BE2C (cell line): ENCODE results near the gene MYO7A.
A peak's percentile ranks its signal among the peaks of the same experiment; 100 is the strongest.

Experiments
- DNase-seq: peaks from one replicate; pipeline ENCODE4 v3.0.0-alpha.2; 2020
- H3K27me3 ChIP-seq: fragments of 250-450 bp; sonication (Bioruptor Pico); 2 replicates; pipeline ENCODE4 v1.5.1; 2020; ENCODE audit warnings: mild to moderate bottlenecking
- H3K36me3 ChIP-seq: fragments of 250-450 bp; sonication (Bioruptor Pico); 2 replicates; pipeline ENCODE4 v1.5.1; 2020; ENCODE audit warnings: mild to moderate bottlenecking
- H3K4me1 ChIP-seq: fragments of 250-450 bp; sonication (Bioruptor Pico); 2 replicates; pipeline ENCODE4 v1.5.1; 2020
- H3K4me3 ChIP-seq: 2 replicates; pipeline ENCODE4 v1.5.1; 2011; ENCODE audit warnings: low read depth, low read length
- H3K9me3 ChIP-seq: fragments of 250-450 bp; sonication (Bioruptor Pico); 2 replicates; pipeline ENCODE4 v1.5.1; 2020
- CTCF ChIP-seq: IDR thresholded peaks from 2 replicates; pipeline ENCODE4 v1.5.1; 2012; ENCODE audit warnings: mild to moderate bottlenecking, low read depth, low read length

Gene MYO7A

GRCh38 chr11:77130763-77131513 is 2.9 kb downstream of the MYO7A start:
- H3K27me3 ChIP-seq: no peaks in the 10 kb centered on the region
- peak; percentile 62 for DNase-seq
- no peak overlapping the region for H3K4me3 ChIP-seq
- H3K9me3 ChIP-seq: no peaks in the 10 kb centered on the region
- peaks cover 9% of the 10 kb centered on the region for H3K4me1 ChIP-seq
- no peak for TF ChIP-seq CTCF
- no peaks in the 10 kb centered on the region for H3K36me3 ChIP-seq

- Histone ChIP-seq H3K4me1 (peaks cover 9% of the 10 kb centered on the region), H3K9me3 (no peaks in the 10 kb centered on the region), H3K4me3 (no peak overlapping the region), H3K27me3 (no peaks in the 10 kb centered on the region), H3K36me3 (no peaks in the 10 kb centered on the region)
- DNase-seq: no peak
- no peak for TF ChIP-seq CTCF
Measured at GRCh38 chr11:77131560-77131959, 3.5 kb downstream of the MYO7A start.

DNA sequence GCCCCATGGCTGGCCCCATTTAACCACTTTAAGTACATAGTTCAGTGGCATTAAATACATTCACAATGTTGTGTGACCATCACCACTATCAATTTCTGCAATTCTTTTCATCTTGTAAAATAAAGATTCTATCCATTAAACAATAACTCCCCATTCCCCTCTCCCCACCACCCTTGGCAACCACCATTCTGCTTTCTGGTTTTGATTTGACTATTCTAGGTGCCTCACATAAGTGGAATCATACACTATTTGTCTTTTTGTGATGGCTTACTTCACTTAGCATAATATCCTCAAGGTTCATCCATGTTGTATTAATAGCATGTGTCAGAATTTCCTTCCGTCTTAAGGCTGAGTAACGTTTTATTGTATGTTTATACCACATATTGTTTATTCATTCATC is 7.0 kb downstream of the MYO7A start:
- no peak overlapping the region for H3K4me3 ChIP-seq
- H3K4me1 ChIP-seq: peaks cover 5% of the 10 kb centered on the region; the same call in 1 of the 2 replicates
- H3K27me3 ChIP-seq: no peaks in the 10 kb centered on the region
- no peaks in the 10 kb centered on the region for H3K36me3 ChIP-seq
- H3K9me3 ChIP-seq: no peaks in the 10 kb centered on the region
- DNase-seq: no peak
- no peak for TF ChIP-seq CTCF

DNA sequence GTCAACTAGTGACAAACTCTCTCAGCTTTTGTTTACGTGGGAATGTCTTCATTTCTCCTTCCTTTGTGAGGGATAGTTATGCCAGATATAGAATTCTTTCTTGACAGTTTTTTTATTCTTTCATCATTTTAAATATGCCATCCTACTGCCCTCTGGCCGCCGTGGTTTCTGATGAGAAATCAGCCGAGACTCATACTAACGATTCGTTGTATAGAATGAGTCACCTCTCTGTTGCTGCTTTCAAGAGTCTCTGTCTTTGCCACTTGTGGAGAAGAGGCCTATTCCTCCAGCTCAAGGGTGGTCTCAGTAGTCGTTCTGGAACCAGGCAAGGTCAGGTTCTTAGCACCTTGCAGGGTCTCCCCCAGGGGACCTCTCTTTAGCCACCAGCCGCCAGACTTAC is 8.0 kb downstream of the MYO7A start:
- no peak for TF ChIP-seq CTCF
- DNase-seq: no peak
- Histone ChIP-seq H3K27me3 (no peaks in the 10 kb centered on the region), H3K4me3 (no peak overlapping the region), H3K9me3 (no peaks in the 10 kb centered on the region), H3K36me3 (no peaks in the 10 kb centered on the region), H3K4me1 (peaks cover 6% of the 10 kb centered on the region; the same call in 1 of the 2 replicates)

GRCh38 chr11:77136784-77137420 is 8.9 kb downstream of the MYO7A start:
- Histone ChIP-seq H3K9me3 (no peaks in the 10 kb centered on the region), H3K36me3 (no peaks in the 10 kb centered on the region), H3K4me1 (0 out of 2 replicates have a peak, but pooled peaks cover 3% of the 10 kb centered on the region), H3K4me3 (no peak overlapping the region), H3K27me3 (no peaks in the 10 kb centered on the region)
- no peak for DNase-seq
- TF ChIP-seq CTCF: no peak

GRCh38 chr11:77137421-77137820 is 9.4 kb downstream of the MYO7A start:
- TF ChIP-seq CTCF: no peak
- Histone ChIP-seq H3K4me3 (no peak overlapping the region), H3K4me1 (0 out of 2 replicates have a peak, but pooled peaks cover 3% of the 10 kb centered on the region), H3K9me3 (no peaks in the 10 kb centered on the region), H3K27me3 (no peaks in the 10 kb centered on the region), H3K36me3 (no peaks in the 10 kb centered on the region)
- DNase-seq: no peak
